ENCODE results near the gene LRMDA. TPM values are rescaled to one million over a fixed set of nuclear protein-coding genes. Genes with fewer than 3 reads are reported as not detected.

The LRMDA gene
- total and polyA plus RNA-seq, 2 of the 13 experiments (the other 11 are each of a cell fraction or from before 2014, with no cell fraction given): 13.4 to 22.0 TPM

DNA sequence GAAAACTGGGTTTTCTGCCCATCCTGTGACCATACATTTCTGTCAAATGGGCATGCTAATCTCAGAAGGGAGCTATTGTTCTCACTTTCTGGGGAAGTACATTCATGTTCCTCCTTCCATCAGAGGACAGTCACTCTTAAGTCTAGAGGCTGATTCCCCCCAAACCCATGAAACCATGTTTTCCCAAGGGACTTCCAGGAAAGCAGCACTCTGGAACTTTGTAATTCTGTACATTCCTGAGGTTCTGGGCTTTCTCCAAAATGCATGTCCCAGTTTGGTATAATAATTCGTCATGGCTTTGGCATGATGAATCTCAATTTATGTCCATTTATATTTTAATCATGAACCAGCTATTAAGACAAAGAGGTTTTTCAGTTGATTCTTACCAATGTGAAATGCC is 688.1 kb downstream of the LRMDA start (continued):
- no peak for TF ChIP-seq CC2D1A (CRISPR knock-in tag; IDR thresholded peaks at IDR 0.05)

DNA sequence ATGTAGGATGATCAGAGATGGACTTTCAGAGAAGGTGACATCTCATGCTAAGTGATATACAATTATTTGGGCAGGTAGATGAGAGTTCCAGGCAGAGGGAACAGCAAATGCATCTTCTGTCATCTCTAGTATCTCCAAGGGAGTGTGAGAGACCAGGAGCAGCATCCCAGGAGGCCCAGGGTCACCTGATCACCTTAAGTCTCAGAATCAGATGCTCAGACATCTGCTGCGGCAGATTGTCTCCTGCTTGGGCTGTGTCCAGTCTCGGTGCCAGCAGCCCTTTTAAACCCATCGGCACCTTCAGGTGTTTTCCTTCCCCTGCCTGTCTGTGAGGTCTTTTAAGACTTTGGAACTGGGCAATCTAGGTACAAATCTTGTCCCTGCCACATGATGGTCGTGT is 690.6 kb downstream of the LRMDA start:
- CTCF ChIA-PET (ENCODE audit: low intra/inter-chr PET ratio, low total read pairs): no interaction called here
- H3K9ac ChIP-seq (ENCODE audit: insufficient read depth, low read depth, low read length): no peak overlapping the region
- TF ChIP-seq ZNF263 (CRISPR knock-in tag; IDR thresholded peaks at IDR 0.05): no peak
- no peak for TF ChIP-seq ZNF772 (CRISPR knock-in tag; IDR thresholded peaks at IDR 0.05)
- TF ChIP-seq, protein P1, sequence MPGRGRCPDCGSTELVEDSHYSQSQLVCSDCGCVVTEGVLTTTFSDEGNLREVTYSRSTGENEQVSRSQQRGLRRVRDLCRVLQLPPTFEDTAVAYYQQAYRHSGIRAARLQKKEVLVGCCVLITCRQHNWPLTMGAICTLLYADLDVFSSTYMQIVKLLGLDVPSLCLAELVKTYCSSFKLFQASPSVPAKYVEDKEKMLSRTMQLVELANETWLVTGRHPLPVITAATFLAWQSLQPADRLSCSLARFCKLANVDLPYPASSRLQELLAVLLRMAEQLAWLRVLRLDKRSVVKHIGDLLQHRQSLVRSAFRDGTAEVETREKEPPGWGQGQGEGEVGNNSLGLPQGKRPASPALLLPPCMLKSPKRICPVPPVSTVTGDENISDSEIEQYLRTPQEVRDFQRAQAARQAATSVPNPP (CRISPR knock-in tag; IDR thresholded peaks at IDR 0.05): no peak
- no peak for TF ChIP-seq ARHGAP35 (CRISPR knock-in tag; IDR thresholded peaks at IDR 0.05; ENCODE audit: borderline replicate concordance)
- TF ChIP-seq, protein P2, sequence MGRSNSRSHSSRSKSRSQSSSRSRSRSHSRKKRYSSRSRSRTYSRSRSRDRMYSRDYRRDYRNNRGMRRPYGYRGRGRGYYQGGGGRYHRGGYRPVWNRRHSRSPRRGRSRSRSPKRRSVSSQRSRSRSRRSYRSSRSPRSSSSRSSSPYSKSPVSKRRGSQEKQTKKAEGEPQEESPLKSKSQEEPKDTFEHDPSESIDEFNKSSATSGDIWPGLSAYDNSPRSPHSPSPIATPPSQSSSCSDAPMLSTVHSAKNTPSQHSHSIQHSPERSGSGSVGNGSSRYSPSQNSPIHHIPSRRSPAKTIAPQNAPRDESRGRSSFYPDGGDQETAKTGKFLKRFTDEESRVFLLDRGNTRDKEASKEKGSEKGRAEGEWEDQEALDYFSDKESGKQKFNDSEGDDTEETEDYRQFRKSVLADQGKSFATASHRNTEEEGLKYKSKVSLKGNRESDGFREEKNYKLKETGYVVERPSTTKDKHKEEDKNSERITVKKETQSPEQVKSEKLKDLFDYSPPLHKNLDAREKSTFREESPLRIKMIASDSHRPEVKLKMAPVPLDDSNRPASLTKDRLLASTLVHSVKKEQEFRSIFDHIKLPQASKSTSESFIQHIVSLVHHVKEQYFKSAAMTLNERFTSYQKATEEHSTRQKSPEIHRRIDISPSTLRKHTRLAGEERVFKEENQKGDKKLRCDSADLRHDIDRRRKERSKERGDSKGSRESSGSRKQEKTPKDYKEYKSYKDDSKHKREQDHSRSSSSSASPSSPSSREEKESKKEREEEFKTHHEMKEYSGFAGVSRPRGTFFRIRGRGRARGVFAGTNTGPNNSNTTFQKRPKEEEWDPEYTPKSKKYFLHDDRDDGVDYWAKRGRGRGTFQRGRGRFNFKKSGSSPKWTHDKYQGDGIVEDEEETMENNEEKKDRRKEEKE (IDR thresholded peaks at IDR 0.05): no peak
- TF ChIP-seq NR1H2 (CRISPR knock-in tag; IDR thresholded peaks at IDR 0.05; ENCODE audit: borderline replicate concordance, low read depth): no peak
- TF ChIP-seq ZSCAN31 (CRISPR knock-in tag; IDR thresholded peaks at IDR 0.05; ENCODE audit: low read depth): no peak
- TF ChIP-seq HOXA9 (CRISPR knock-in tag; IDR thresholded peaks at IDR 0.05; ENCODE audit: borderline replicate concordance): no peak
- H3K27ac ChIP-seq (ENCODE audit: extremely low read length, insufficient read depth, low read length): no peak overlapping the region
- in situ Hi-C loops (cut with HindIII; ENCODE audit: extremely low pct_ligation_motif_present, low pct_unique_long_range_greater_than_20kb) (no loop called here), intact Hi-C loops (cut with micrococcal nuclease; ENCODE audit: unreplicated experiment) (no loop called here)
- WGBS (ENCODE audit: low lambda C conversion rate): 83% methylated on average over 4 of the region's 4 CpGs
- no peaks in the 10 kb centered on the region for H3K79me2 ChIP-seq (ENCODE audit: insufficient read depth, low read length)
- no peak overlapping the region for H3K4me3 ChIP-seq (replicated peaks in 1 of 3; ENCODE audit: insufficient read depth in 1 of 3, low read depth in 2 of 3, low read length in 3 of 3)
- no peak overlapping the region for H3K4me2 ChIP-seq (ENCODE audit: low read depth, low read length)
- H3K9me3 ChIP-seq (ENCODE audit: low read length): no peaks in the 10 kb centered on the region
- H3K4me1 ChIP-seq (ENCODE audit: insufficient read depth, low read length): no peaks in the 10 kb centered on the region
- POLR2A ChIA-PET: no interaction called here
- H2AFZ ChIP-seq (ENCODE audit: low read length): no peak overlapping the region
- no peaks in the 10 kb centered on the region for H4K20me1 ChIP-seq (ENCODE audit: insufficient read depth, low read length)
- ATAC-seq (no peak), FAIRE-seq (no peak), DNase-seq (ENCODE audit: low spot score) (no peak)
- H3K36me3 ChIP-seq (replicated peaks in 1 of 2; ENCODE audit: control insufficient read depth in 1 of 2, insufficient read depth in 2 of 2, low read length in 2 of 2): no peaks in the 10 kb centered on the region
- BruUV-seq (replicated peaks): no TSS peak
- no peaks in the 10 kb centered on the region for H3K27me3 ChIP-seq (ENCODE audit: control insufficient read depth in 1 of 2, insufficient read depth in 2 of 2, low read length in 2 of 2)

All from HepG2 (cell line).